GM18873 (cell line): ENCODE results near the gene FANCG.

ENCODE experiments used
- ATAC-seq: cut with Tn5 transposase; IDR thresholded peaks from one replicate; pipeline ENCODE4 v1.9.1; 2021; ENCODE audit warnings: mild to moderate bottlenecking, moderate library complexity, moderate number of reproducible peaks; ENCODE audit not compliant: unreplicated experiment, low FRiP score

The FANCG gene

DNA sequence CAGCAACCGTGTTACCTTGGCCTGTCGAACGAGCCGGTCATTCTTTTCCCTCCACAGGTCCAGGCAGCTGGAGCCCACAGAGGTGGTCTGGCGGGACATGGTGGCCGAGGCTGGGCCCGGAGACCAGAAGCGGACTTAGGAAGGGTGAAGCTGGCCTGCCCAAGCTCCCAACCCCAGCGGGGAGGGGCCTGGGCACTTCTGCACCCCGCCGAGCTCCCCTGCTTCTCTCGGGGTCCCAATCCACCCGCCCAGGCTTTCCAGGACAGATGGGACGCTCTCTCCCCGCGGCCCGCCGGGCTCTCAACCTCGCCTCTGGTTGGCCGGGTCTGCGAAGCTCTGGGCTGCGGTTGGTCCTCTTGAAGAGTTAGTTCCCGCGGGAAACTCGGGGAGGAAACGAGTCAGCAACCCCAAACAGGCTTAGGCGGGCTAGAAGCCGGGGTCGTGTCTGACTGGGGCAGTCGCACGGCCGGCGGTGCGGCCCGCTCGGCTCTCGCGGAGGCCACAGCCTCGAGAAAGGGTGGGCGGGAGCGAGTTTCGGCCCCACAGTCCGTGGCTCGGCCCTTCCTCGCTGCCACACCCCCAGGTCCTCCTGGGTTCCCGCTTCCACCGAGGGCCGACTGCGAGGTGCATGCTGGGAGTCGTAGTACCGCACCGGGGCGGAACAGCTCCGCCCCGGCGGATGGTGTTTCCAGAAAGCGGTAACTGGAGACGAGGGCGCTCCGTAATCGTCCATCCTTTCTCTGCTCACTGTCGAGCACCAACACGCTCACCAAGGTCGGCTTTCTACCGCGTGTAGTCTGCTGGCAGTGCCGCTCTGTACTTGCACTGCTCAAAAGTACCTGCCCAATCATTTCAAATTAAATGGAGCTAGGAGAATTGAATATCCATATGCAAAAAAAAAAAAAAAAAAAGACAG is at the start of gene FANCG:
TSS of gene FANCG (minus strand) at position 517 of the 916 bp plus-strand sequence. CDS start at position 99, 418 bp downstream.
- peak; percentile 74 for ATAC-seq

DNA sequence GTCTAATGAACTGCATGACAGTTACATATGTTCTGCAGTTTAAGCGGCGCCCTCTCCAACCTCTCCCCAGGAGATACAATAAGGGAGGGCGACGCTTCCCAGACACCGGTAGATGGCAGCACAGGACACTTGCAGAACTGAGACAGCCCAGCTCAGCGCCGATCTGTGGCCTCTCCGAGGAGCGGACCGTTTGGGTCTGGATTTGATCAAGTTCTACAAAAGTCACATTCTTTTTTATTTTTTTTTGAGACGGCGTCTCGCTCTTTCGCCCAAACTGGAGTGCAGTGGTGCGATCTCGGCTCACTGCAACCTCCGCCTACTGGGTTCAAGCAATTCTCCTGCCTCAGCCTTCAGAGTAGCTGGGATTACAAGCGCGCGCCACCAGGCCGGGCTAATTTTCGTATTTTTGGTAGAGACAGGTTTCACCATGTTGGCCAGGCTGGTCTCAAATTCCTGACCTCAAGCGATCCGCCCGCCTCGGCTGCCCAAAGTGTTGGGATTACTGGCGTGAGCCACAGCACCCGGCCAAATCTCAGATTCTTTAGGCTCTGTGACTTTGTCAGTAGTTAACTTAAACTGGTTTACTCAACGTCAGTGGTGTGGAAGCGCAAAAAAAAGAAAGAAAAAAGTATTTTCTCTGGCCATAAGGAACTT is 37.3 kb upstream of the FANCG start:
- peak; percentile 36 for ATAC-seq

DNA sequence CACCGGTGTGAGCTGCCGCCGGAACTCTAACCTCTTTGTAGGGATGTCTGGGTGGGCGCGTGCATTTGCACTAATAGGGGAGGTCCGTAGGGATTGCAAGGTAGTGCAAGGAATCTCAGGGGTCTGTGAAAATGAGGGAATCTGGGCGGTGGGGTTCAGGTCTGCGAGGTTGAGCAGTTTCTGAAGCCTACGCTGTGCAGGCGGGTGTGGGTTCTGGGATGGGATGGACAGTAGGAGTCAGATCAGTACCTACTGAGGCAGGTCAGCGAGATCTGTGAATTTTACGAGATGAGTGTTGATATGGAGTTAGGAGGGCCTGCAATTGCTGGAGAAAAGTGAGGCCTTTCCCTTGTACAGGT is 36.8 kb upstream of the FANCG start:
- ATAC-seq, result peak; percentile 7

DNA sequence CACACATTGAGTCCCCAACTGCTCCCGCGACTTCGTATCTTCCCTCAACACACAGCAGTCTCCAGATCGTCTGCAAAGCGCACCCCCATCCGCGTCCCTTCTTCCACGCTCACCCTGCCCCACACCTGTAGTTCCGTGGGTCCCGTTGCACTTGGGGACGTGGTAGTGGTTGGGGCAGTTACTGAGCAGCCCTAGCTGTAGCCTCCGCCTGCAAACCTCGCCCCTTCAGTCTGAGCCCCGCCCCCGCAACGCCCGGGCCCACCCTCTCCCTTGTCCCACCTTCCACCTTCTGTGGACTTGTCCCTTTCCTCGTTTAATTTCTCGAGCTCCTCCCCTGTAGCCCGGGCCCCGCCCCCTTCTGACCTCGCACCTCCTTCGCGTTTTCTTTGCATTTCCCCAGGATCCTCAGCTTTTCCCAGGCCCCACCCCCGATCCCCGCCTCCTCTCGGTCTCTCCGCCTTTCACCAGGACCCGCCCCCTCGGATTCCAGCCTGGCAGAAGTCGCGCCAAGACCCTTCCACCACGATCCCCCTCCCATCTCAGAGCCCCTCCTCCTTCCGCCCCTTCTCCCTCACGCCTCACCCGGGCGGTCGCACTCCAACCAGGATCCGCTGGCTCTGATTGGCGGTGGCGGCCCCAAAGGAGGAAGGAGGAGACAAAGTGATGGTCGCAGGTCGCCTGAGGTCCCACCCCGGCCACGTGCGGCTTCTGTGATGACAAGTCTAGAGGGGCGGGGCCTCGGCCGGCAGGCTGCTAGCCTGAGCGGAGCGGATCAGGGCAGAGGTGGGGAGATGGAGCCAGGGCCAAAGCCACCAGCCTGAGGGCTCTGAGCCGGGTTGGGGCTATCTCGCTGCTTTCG is 36.2 kb upstream of the FANCG start, which contains the start of gene ATOSB:
TSS of gene ATOSB (minus strand) at position 183 of the 859 bp plus-strand sequence. CDS start 7,588 bp downstream, outside the sequence.
- ATAC-seq, result peak; percentile 47

DNA sequence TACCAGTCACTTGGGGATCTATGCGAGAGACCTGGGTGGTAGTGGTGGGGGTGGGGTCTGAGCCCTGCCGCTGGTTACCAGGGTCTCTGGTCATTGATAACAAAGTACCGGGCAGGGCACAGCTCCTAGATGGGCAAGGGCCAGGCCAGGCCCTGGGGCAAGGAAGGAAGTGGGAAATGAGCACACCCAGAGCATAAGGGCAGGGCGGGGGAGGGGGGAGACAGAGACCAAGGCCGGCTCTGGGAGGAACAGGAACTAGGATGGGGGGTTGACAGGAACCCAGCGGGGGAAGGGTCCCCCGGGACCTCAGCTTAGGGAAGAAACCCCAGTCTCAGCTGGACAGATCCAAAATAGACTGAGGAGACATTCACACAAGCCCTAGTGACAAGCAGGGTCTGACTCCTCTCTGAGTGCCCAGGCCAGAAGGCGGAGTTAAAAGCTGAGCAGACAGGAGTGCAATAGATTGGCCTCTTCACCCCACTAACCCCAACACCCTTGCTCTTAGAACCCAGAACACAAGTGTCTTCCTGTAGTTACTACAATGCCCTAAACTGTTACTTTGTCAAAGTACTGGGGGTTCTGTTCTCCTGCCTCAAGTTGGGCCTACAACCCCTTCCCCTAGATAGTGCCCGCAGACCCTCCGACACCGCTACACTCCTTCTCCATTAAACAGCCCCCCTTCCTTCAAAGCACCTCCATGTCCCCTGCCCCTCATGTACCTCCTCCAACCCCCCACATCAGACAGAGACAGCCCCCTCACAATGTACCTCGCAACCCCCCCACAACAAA is 35.3 kb upstream of the FANCG start:
- ATAC-seq, result no peak

DNA sequence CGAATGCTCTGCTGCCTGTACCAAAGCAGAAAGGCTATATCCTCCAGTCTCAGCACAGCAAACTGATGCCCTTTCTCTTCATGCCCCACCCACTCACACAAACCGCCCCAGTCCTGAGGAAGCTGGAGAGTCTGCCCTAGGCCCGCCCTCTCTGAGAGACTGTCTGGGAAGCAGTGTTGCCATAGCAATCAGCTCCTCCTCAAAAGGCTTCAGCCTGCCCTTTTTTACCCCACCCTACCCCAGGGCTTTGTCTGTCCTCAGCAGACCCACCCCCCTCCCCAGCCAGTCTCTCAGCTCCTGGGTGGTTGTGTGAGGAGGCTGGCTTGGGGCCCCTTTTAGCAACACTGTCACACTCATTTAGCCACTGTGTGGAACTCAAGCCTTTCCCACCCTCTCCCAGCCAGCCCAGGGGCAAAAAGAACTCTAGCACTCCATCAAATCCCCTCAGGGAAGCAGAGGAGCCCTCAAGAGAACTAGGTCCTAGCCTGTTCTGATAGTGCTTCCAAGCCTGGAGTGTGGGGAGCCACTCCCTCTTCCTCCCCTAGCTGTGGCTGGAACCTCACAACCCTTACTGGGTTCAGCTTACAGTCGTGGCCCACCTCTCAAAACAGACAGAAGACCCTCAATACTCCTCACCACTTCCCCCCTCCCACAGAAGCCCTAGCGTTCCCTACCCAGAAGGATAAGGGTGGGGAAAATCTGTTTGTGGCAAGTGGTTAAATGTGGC is 34.5 kb upstream of the FANCG start:
- no peak for ATAC-seq

DNA sequence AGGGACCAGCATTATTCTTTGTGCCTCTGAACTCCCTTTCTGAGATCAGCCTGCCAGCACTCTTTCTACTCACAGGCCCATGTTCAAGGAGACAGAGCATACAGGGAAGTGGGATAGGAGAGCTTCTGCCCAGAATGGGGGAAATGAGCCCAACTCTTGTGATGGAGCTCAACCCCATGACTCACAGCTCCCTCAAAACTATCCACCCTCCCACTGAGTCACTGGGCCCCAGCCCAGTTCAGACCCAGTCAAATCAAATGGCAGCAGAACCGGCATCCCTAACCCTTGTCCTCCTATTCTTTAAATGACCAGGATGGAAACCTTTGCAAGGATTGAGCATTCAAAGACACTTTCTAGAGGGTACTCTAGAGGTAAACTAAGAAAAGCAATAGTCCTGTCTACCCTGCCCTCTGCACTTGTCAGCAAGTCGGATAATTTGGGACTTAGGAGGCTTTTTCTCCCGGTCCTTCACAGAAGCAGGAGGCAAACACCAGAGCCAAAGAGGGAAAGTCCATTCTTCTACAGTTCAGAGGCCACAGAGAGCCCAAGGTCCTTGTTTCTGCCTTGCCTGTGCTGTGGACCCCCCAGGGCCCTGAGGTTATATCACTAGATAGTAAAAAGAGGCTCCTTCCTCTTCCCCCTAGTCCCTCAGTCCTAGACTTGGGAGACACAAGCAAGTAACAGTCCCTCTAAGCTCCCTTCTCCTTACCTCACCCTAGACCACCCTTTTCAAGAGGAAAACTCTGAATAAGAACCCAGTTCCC is 32.7 kb upstream of the FANCG start:
- ATAC-seq, result no peak

DNA sequence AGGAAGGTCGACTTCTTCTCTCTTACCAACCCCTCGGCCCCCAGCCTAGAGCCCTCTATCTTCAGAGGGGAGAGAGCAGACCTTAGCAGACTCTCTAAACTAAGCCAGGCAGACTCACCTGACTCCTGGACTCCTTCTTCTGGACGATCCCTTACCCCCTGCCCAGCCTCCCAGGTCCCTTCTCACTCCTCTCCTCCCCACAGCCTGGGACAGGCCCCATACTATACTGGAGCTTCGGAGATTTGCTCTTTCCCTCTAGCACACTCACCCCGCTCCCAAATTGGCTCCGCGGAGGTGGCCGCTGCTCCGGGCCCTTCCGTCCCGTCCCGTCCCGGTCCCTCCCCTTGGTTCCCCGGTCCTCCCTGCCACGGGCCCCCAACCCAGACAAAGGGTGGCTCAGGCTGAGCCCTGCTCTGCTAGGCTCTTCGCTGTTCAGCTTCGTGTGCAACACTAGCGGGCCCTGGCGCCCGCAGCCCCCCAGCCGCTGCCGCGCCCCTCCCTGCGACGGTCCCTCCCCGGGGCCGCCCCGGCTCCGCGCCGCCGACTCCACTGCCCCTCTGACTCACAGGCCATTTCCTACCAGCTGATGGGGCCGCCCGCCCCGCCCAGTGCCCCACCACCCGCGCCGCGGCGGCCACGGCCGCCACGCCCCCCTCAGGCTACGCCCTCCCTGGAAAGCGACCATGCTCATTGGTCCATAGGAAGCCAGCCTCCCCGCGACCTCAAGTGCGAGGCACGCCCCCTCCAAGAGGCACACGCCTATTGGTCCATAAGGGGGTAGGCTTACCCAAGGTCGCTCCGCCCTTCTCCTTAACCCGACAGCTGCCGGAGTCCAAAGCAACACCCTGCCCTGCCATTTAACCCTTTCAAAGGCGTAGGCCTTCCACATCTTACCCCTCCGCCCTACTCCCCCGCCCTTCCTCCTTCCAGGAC is 31.5 kb upstream of the FANCG start:
- ATAC-seq, result peak; percentile 68

DNA sequence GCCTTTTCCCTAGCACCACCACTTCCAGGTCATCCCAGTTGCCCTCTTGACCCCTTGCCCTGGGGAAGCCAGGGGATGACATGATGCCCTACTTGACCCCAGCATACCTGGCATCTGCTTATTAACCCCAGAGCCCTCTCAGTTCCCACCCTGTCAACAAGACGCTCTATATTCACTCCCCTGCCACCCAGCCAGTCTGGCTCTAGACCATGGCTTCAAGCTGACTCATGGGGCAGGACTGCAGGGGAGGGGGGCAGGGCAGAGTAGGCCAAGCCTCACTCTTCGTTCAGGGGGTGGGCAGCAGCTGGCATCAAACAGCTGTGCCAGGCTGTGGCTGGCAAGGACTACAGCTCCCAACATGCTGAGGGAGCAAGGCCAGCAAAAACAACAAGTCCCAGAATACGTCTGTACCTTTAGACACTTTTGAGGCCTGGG is 30.6 kb upstream of the FANCG start:
- ATAC-seq, result no peak

DNA sequence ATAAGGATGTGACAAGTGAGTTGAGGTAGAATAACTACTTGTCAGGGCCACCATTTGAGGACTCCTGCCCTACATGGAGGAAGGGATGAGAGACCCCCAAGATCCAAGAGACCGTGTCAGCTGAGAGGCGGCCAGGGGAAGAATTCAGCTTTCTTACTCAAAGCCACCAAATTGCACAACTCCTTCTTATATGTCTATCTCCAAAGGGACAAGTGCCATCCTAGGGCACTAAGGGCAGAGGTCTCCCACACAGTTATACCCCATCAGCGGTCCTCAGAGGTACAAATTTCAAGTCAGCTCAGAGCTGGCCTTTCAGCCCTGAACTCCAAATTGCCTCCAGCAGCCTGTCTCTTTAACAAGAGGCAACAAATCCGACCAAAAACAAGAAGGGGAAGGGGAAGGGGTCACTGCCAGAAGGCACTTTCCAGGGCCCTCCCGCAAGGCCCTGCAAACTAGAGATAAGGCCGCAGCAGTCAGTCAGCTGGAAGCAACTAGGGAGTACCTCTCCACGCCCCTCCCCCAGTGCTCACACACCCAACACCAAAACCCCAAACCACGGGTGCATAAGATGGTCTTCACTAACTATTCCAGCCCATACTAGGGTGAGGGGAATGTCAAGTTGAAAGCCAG is 29.3 kb upstream of the FANCG start:
- no peak for ATAC-seq

DNA sequence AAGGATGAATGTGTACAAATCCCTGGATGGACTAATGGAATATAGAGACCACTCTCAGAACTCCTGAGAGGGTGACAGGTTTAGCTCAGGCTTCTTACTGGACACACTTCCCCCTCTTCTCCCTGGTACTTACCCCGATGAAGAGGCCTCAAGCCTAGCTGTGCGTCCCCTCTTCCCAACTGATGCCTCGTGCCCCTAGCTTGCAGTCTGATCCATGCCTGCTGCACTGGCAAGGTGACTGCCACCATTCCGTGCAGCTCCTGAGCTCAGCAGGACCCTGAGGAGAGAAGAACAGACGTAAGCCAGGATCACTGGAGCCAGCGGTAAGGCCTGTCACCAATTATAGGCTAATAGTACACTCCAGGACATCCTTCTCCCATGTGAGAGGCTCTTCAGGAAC is 28.7 kb upstream of the FANCG start:
- ATAC-seq, result no peak

DNA sequence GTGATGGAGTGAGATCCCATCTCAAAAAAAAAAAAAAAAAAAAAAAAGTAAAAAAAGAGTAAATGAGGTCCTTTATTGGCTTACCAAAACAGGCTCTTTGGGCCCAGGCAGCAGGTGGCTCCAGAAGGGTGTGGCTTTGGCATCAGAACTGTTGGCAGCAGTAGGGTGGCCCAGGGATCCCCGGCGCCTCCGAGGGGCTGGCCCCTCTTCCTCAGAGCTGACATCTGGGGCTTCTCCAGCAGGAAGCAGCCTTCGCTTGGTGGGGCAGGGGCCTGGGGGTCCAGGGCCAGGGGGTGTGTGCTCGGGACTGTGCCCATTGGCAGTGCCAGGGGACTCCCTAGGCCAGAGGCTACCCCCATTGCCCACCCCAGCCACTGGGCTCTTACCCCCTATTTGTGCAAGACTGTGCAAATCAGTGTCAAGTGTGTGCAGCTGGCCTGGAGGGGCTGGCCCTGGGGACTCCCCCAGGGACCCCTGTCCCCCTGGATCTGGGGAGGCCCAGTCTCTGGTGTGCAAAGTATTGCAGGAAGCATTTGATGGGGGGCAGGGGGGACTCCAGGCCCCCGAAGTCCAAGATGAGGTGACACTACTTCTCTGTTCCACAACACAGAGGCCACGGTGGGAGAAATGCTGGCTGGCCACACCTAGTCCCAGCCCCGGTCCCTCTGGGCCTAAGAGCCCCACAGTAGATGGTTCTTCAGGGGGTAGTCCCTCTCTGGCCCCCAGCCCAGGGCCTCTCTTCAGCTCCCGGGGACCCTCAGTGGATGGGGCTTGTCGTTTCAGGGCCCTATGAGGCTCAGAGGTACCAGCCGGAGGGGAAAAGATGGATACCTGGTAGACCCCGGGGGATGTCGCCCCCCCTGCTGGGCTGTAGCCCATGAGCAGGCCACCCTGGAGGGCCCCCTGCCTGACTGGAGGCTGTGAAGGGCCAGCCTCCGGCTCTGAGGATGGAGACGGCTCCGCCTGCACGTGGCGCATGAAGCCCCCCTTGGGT is 27.9 kb upstream of the FANCG start:
- no peak for ATAC-seq

DNA sequence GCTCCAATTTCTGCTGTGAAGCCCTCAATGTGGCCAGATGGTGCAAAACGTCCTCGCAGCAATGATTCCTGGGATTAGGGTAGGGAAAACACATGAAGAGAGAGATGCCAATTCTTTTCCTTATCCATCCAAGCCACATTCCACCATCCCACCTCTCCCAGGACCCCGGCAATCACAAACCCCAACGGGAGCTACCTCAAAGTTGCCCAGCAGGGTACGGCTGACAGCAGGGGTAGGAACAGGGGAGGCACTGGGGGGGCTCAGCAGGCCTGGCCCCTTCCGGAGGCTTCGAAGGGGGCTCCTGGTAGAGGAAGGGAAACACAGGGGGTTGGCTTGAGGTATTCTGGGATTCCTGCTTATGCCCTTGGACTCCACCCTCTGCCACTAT is 26.6 kb upstream of the FANCG start:
- no peak for ATAC-seq

DNA sequence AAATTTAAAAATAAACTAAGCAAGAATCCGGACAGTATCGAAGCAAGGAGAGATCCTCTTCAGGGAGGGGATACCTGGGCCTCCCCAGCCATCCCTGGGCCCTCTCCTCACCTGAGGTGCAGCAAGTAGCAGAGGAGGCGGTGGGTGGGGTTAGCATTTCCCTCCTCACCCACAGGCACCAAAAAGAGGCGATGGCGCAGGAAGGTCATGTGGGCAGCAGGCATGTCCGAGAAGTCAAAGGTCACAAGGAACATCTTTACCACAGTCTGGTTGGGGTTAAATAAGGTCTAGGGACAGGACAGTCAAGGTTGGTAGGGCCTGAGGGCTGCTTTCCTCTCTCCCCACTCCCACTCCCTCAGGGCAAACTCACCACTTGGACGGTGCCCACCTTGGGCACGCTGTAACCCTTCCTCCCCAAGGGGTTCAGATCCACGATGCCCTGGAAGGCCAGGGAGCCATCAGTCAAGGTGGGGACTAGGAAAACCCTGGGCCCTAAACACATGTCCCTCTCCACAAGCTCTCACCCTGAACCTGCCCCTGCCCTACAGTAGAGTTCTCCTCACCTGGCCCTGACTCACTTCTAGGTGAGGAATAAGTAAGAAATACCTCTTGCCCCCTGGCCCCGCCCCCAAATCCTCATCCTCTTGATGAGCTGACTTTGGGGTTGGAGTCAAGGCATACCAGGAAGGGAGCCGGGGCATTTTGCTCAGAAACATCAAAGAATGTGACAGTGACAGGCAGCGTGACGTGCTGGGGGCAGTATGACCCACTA is 26.0 kb upstream of the FANCG start:
- no peak for ATAC-seq

DNA sequence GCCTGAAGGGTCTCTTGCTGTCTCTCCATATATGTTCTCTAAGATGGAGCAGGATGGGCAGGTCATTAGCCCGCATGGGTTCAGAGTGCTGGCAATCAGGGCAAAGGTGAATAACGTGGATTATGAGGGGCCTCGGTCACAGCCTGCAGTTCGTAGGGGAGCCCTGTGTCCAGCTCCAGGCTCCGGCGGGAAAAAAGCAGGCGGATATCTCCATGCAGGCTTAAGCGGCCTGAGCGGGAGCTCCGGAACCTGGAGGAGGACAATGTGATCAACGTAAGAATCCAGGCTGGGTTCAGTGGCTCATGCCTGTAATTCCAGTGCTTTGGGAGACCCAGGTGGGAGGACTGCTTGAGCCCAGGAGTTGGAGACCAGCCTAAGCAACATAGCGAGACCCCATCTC is 25.4 kb upstream of the FANCG start:
- no peak for ATAC-seq
